ENCODE results near the gene TRMT11. TPM values are rescaled to one million over a fixed set of nuclear protein-coding genes. Genes with fewer than 3 reads are reported as not detected.
"Not testable (repeated sequence)": the region's sequence is repeated elsewhere in the genome, so short reads cannot be mapped to it uniquely, and the experiment has no call there.

The TRMT11 gene
- total and polyA plus RNA-seq, 2 experiments from 2014 or later: 21.0 to 24.2 TPM

DNA sequence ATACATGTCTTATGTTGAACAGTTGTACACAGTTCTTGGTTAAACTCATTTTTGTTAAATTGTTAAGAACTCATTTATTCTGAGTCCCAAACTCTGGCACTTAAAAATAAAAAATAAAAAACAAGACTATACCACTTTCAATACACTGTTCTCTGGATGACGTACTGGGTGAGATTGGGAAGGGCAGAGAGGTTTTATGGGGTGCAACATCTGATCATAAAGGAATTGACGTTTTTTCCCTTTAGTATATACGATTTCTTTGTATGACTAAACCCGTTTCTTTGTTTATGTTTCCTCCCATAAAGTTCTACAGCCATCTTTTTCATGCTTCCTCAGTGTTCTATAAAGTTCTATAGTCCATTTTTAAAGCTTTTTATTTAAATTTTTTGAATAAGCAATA, 69.1 kb downstream of the TRMT11 start:
- WGBS, 2 experiments (ENCODE audit: low coverage in 1 of 2, low lambda C conversion rate in 2 of 2, missing lambda C conversion rate in 2 of 2): 86 to 89% methylated on average over 4 of the region's 4 CpGs
- Histone ChIP-seq H3K27me3 (replicated peaks; ENCODE audit: insufficient read depth) (no peaks in the 10 kb centered on the region), H4K20me1 (ENCODE audit: insufficient read depth) (no peaks in the 10 kb centered on the region; the same call in 1 of the 2 replicates), H3F3A (ENCODE audit: insufficient read depth) (no peaks in the 10 kb centered on the region), H3K27ac (no peak overlapping the region), H3K9me2 (ENCODE audit: insufficient read depth) (0 out of 2 replicates have a peak, but pooled peaks cover 3% of the 10 kb centered on the region), H3K4me2 (ENCODE audit: unreplicated experiment) (no peak overlapping the region), H3K9ac (no peak overlapping the region), H3K79me2 (ENCODE audit: insufficient read depth) (no peaks in the 10 kb centered on the region), H3K4me3 (no peak overlapping the region), H3K9me3 (ENCODE audit: low read depth) (no peaks in the 10 kb centered on the region), H3K36me3 (ENCODE audit: low read depth) (no peaks in the 10 kb centered on the region), H3K4me1 (ENCODE audit: insufficient read depth) (no peaks in the 10 kb centered on the region), H2AFZ (no peak overlapping the region)
- no peak for DNase-seq
- TF ChIP-seq EZH2phosphoT487 (IDR thresholded peaks at IDR 0.05; ENCODE audit: insufficient read depth, low read depth) (no peak), EZH2 (IDR thresholded peaks at IDR 0.05; ENCODE audit: insufficient read depth, poor library complexity, severe bottlenecking) (no peak)
- in situ Hi-C loops (cut with MboI): no loop called here

DNA sequence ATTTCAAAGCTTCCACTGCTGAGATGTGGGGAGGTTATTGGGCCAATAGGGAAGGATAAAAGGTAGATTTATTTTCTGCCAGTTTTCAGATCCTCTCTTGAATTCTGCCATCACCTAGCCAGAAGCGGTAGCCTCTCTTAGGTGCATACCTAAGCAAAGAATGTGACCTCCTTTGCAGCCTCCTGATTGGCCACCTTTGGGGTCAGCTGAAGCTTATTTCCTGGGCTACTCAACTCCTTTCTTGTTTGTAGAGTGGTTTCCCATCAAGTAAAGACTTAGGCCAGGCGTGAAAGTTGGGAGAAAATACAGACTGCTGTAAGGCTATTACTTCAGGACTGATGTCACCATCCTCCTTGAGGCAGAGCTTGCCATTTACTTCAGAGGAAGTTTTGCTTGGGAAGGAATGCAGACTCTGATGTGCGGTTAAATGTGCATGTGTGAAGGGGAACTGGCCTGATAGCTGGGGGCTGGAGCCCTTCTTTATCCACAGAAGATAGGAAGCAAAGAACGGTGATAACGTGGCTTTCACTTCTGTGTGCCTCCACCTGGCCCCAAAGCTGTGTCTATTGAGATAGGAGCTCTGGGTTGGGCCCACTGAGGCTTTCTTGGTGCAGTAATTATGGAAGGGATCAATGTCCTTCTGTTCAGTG, 70.1 kb downstream of the TRMT11 start:
- 95 to 96% methylated on average over 5 of the region's 5 CpGs for WGBS, 2 experiments (ENCODE audit: low coverage in 1 of 2, low lambda C conversion rate in 2 of 2, missing lambda C conversion rate in 2 of 2)
- Histone ChIP-seq H3K27me3 (replicated peaks; ENCODE audit: insufficient read depth) (no peaks in the 10 kb centered on the region), H3K79me2 (ENCODE audit: insufficient read depth) (no peaks in the 10 kb centered on the region), H3K9me3 (ENCODE audit: low read depth) (no peaks in the 10 kb centered on the region), H3K9me2 (ENCODE audit: insufficient read depth) (0 out of 2 replicates have a peak, but pooled peaks cover 3% of the 10 kb centered on the region), H3K4me1 (ENCODE audit: insufficient read depth) (no peaks in the 10 kb centered on the region), H3K4me2 (ENCODE audit: unreplicated experiment) (no peak overlapping the region), H3K4me3 (no peak overlapping the region), H4K20me1 (ENCODE audit: insufficient read depth) (no peaks in the 10 kb centered on the region; the same call in 1 of the 2 replicates), H2AFZ (no peak overlapping the region), H3K36me3 (ENCODE audit: low read depth) (no peaks in the 10 kb centered on the region), H3K27ac (no peak overlapping the region), H3K9ac (no peak overlapping the region), H3F3A (ENCODE audit: insufficient read depth) (no peaks in the 10 kb centered on the region)
- in situ Hi-C loops (cut with MboI): no loop called here
- no peak for TF ChIP-seq EZH2phosphoT487 (IDR thresholded peaks at IDR 0.05; ENCODE audit: insufficient read depth, low read depth)
- TF ChIP-seq EZH2 (IDR thresholded peaks at IDR 0.05; ENCODE audit: insufficient read depth, poor library complexity, severe bottlenecking): no peak
- no peak for DNase-seq

DNA sequence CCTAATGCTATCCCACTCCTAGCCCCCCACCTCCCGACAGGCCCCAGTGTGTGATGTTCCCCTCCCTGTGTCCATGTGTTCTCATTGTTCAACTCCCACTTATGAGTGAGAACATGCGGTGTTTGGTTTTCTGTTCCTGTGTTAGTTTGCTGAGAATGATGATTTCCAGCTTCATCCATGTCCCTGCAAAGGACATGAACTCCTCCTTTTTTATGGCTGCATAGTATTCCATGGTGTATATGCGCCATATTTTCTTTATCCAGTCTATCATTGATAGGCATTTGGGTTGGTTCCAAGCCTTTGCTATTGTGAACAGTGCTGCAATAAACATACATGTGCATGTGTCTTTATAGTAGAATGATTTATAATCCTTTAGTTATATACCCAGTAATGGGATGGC, 71.7 kb downstream of the TRMT11 start:
- 92 to 94% methylated on average over 3 of the region's 3 CpGs for WGBS, 2 experiments (ENCODE audit: low coverage in 1 of 2, low lambda C conversion rate in 2 of 2, missing lambda C conversion rate in 2 of 2)
- H3K4me2 ChIP-seq (ENCODE audit: unreplicated experiment); H3K9ac ChIP-seq; in situ Hi-C loops (cut with MboI); H3K36me3 ChIP-seq (ENCODE audit: low read depth); H3K27ac ChIP-seq; H3K27me3 ChIP-seq (replicated peaks; ENCODE audit: insufficient read depth); H3F3A ChIP-seq (ENCODE audit: insufficient read depth); H4K20me1 ChIP-seq (ENCODE audit: insufficient read depth); H3K4me3 ChIP-seq; DNase-seq; H3K4me1 ChIP-seq (ENCODE audit: insufficient read depth); H3K9me2 ChIP-seq (ENCODE audit: insufficient read depth); H3K79me2 ChIP-seq (ENCODE audit: insufficient read depth); H2AFZ ChIP-seq; H3K9me3 ChIP-seq (ENCODE audit: low read depth): not testable (repeated sequence)

DNA sequence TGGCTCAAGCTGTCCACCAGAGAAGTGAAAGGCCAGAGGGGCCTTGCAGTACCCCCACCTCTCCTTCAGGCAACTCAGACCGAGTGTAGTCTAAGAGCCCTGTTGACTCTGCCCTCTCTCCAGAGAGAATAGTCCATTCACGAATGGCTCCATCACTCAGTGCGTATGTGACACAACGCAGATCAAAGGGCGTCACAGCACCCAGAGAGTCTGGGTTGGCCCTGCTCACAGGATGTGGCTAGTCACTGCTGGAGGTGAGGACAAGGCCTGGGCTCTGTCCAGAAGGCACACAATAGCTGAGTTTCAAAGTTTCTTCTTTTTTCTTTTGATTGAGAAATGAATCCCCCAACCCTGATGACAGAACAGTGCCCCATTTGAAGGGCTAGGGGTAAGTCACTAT, 74.1 kb downstream of the TRMT11 start:
- WGBS, 2 experiments (ENCODE audit: low coverage in 1 of 2, low lambda C conversion rate in 2 of 2, missing lambda C conversion rate in 2 of 2): 94 to 96% methylated on average over 5 of the region's 5 CpGs
- in situ Hi-C loops (cut with MboI): no loop called here
- Histone ChIP-seq H3K36me3 (ENCODE audit: low read depth) (no peaks in the 10 kb centered on the region), H3K79me2 (ENCODE audit: insufficient read depth) (no peaks in the 10 kb centered on the region), H3K27me3 (replicated peaks; ENCODE audit: insufficient read depth) (no peaks in the 10 kb centered on the region), H3K9ac (no peak overlapping the region), H2AFZ (no peak overlapping the region), H3K9me3 (ENCODE audit: low read depth) (no peaks in the 10 kb centered on the region), H3K4me2 (ENCODE audit: unreplicated experiment) (no peak overlapping the region), H3F3A (ENCODE audit: insufficient read depth) (no peaks in the 10 kb centered on the region), H3K9me2 (ENCODE audit: insufficient read depth) (0 out of 2 replicates have a peak, but pooled peaks cover 3% of the 10 kb centered on the region), H4K20me1 (ENCODE audit: insufficient read depth) (no peaks in the 10 kb centered on the region), H3K4me1 (ENCODE audit: insufficient read depth) (no peaks in the 10 kb centered on the region), H3K27ac (no peak overlapping the region), H3K4me3 (no peak overlapping the region)
- DNase-seq: no peak
- TF ChIP-seq EZH2phosphoT487 (IDR thresholded peaks at IDR 0.05; ENCODE audit: insufficient read depth, low read depth) (no peak), EZH2 (IDR thresholded peaks at IDR 0.05; ENCODE audit: insufficient read depth, poor library complexity, severe bottlenecking) (no peak)
